ENCODE data around the gene ADPRS. TPM values are rescaled to one million over a fixed set of nuclear protein-coding genes. Genes with fewer than 3 reads are reported as not detected.
A peak's percentile ranks its signal among the peaks of the same experiment; 100 is the strongest.

Gene ADPRS, protein sequence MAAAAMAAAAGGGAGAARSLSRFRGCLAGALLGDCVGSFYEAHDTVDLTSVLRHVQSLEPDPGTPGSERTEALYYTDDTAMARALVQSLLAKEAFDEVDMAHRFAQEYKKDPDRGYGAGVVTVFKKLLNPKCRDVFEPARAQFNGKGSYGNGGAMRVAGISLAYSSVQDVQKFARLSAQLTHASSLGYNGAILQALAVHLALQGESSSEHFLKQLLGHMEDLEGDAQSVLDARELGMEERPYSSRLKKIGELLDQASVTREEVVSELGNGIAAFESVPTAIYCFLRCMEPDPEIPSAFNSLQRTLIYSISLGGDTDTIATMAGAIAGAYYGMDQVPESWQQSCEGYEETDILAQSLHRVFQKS
- 42.5 TPM for total RNA-seq

- DNase-seq (ENCODE audit: low read depth in 2 of 3, low spot score in 2 of 3) = peak; percentile 85 to 90 (median 90)
These were observed at the start of gene ADPRS for GRCh38 chr1:36088577-36089392. ADPRS (plus strand) TSS chr1:36088892; CDS start chr1:36088905, 13 bp downstream.

DNA sequence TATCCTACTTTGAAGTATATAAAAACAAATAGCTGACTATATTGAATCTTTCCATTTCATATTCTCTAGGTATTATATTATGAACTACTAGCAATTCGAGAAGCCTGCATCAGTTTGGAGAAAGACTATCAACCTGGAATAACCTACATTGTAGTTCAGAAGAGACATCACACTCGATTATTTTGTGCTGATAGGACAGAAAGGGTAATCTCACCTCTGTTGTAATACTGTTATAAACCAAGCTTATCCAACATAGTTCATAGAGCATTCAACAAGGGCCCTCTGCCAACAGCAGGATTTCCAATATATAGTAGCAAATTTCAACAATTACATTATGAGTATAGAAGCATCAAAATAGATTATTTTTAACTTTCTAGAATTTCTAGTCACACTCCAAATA lies 48.5 kb upstream of the ADPRS start:
- no peak for DNase-seq (ENCODE audit: low read depth in 2 of 3, low spot score in 2 of 3)

DNA sequence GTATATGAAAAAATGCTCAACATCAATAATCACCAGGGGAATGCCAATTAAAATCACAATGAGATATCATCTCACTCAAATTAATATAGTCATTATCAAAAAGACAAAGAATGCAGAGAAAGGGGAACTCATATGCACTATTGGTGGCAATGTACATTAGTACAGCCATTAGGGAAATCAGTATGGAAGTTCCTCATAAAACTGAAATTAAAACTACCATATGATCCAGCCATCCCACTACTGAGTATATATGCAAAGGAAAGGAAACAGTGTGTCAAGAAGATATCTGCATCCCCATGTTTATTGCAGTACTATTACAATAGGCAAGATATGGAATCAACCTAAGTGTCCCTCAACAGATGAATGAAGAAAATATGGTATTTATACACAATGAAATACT lies 36.9 kb upstream of the ADPRS start:
- DNase-seq (ENCODE audit: low read depth in 2 of 3, low spot score in 2 of 3) = no peak

- DNase-seq (ENCODE audit: low read depth in 2 of 3, low spot score in 2 of 3) = no peak
These were observed 34.7 kb upstream of the ADPRS start for GRCh38 chr1:36053978-36054377.

DNA sequence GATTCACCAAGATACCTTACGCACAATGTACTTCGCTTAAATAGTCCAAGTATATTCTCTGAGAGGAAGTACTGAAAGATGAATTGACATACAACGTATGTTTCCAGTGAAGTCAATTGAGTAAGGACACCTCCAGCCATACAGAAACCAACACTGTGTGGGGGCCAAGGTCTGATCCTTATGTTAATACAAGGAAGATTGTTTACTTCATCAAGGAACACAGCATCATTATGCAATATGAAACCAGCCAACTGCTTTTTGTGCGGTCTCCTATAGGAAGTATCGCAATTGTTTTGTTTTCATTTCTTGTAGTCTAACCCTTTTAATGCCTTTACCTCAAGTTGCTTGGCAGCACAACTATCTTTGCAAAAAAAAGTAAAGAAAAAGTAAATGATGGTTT lies 33.0 kb upstream of the ADPRS start:
- no peak for DNase-seq (ENCODE audit: low read depth in 2 of 3, low spot score in 2 of 3)

- DNase-seq (ENCODE audit: low read depth in 2 of 3, low spot score in 2 of 3) = no peak
These were observed 26.4 kb upstream of the ADPRS start for GRCh38 chr1:36062315-36062714.

DNA sequence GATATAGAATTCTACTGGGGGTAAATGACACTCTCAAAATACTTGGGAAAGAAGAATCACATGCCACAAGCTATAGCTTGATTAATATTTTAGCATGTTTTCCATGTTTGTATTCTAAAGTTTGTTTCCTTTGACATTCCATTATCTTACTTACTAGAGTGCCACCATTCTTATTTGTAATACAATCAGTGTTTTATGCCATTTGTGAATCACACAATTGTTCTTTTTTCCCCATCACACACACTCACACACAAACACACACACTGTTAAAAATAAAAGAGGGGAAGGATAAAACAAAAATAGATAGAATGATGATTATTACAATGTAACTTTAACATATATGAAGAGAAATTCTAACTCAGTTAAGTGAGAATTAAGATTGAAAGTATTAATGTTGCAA lies 20.8 kb upstream of the ADPRS start:
- DNase-seq (ENCODE audit: low read depth in 2 of 3, low spot score in 2 of 3) = no peak

- DNase-seq (ENCODE audit: low read depth in 2 of 3, low spot score in 2 of 3) = no peak
These were observed 19.8 kb upstream of the ADPRS start for GRCh38 chr1:36068866-36069265.

- no peak for DNase-seq (ENCODE audit: low read depth in 2 of 3, low spot score in 2 of 3)
These were observed 18.3 kb upstream of the ADPRS start for GRCh38 chr1:36070349-36070748.

DNA sequence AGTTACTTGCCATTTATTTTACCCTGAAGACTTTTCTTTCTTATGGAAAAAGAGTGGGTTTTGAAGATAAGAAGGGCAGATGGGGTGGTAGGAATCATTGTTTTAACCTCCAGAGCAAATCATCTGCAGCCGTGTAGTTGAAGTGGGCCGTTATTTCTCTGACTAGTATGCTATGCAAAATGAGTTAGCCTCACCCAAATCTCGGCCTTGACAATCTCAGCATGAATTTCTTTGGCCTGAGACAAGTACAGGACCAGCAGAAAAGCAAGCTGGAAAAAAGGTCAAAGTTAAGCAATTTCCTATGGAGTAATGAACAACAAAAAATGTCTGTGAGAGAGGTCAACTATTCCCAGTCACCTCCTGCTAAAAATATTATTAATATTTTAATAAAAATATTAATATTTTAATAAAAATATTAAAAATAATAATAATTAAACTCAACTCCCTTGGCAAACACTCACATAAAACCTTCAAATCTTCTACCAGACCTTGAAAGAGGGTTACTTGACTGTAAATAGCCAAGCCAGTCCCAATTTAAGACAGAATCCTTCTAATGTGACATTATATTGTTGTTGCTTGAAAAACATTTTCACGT lies 11.6 kb upstream of the ADPRS start:
- DNase-seq (ENCODE audit: low read depth in 2 of 3, low spot score in 2 of 3) = no peak

- no peak for DNase-seq (ENCODE audit: low read depth in 2 of 3, low spot score in 2 of 3)
These were observed 8.5 kb upstream of the ADPRS start for GRCh38 chr1:36080236-36080635.

GRCh38 chr1:36080801-36081200 lies 7.9 kb upstream of the ADPRS start:
- no peak for DNase-seq (ENCODE audit: low read depth in 2 of 3, low spot score in 2 of 3)

GRCh38 chr1:36081926-36082485 lies 6.7 kb upstream of the ADPRS start:
- DNase-seq (ENCODE audit: low read depth in 2 of 3, low spot score in 2 of 3) = no peak

GRCh38 chr1:36083219-36083618 lies 5.5 kb upstream of the ADPRS start:
- no peak for DNase-seq (ENCODE audit: low read depth in 2 of 3, low spot score in 2 of 3)

DNA sequence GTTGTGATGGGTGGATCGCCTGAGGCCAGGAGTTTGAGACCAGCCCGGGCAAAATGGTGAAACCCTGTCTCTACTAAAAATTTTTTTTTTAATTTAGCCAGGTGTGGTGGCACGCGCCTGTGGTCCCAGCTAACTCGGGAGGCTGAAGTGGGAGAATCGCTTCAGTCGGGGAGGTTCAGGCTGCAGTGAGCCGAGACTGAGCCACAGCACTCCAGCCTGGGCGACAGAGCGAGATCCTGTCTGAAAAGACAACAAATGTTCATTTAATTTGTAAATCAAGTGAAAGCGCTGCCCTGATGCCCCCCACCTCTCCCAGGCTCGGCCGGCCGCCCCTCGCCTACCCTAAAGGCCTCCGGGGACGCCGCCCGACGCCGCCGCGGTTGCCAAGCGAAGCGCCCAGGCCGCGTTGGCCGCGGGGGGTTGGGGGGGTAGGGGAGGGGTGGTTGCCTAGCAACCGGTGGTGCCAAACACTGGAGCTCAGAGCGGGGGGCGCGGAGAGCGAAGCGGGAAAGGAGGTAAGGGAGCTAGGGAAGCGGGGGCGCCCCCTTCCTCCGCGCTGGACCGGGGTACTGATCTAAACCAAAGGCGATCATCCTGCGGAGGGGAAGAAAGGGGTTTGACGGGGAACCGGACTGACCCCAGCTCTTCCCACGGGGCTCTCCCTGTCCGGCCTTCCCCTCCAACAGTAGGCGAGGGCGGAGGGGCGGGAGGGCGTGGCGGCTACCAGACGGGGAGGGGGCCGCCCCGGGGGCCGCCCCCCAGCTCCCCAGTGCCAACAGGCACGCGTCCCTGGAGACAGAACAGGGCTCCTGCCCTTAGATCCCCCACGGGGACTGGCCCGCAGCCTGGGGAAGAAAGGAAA lies 4.8 kb upstream of the ADPRS start, which contains the start of gene TEKT2:
TEKT2 (plus strand) TSS at position 460 of the 862 bp plus-strand sequence. CDS start 828 bp downstream, outside the sequence.
- peak in 2 of 3 donors; percentile 74 to 81 for DNase-seq (ENCODE audit: low read depth in 2 of 3, low spot score in 2 of 3)

- DNase-seq (ENCODE audit: low read depth in 2 of 3, low spot score in 2 of 3) = no peak
These were observed 4.1 kb upstream of the ADPRS start for GRCh38 chr1:36084497-36085115.

DNA sequence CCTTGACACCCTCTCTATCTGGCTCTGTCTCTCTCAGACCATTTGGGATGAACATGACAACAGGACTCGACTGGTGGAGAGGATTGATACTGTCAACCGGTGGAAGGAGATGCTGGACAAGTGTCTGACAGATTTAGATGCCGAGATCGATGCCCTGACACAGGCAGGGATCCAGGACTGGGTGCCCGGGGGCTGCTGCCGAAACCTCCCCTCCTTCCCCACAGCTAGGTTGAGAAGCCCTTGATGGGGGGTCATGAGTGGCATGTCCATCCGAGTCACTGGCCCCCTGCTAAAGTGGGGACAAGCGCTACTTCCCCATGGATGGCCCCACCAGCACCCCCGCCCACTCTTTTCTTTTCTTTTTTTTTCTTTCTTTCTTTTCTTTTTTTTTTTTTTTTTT lies 3.6 kb upstream of the ADPRS start:
- DNase-seq (ENCODE audit: low read depth in 2 of 3, low spot score in 2 of 3) = no peak

DNA sequence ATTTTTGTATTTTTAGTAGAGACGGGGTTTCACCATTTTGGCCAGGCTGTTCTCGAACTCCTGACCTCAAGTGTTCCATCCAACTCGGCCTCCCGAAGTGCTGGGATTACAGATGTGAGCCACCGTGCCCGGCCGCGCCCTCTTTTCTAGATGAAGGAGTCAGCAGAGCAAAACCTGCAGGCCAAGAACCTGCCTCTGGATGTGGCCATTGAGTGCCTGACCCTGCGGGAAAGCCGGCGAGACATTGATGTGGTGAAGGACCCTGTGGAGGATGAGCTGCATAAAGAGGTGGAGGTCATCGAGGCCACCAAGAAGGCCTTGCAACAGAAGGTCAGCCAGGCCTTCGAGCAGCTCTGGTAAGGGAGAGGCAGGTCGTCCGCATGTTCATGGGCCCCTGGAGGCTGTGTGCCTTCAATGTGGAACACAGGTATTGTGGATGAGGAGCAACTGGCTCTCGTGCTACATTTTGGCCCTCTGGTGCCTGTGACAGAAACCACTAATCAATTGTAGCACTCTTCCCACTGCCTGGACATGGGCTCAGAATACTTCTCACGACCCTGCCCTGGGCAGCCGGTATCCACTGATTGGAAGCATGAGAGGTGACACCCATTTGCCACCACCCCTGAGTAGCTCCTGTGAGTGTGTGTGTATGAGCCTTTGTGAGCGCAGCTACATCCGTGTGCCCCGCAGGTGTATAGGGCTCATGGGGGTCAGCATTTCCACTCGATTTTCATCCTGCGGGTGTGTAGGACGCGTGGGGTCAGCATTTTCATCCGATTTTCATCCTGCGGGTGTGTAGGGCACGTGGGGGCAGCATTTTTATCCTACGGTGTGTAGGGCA lies 2.8 kb upstream of the ADPRS start:
- no peak for DNase-seq (ENCODE audit: low read depth in 2 of 3, low spot score in 2 of 3)
